ENCODE data around the gene TRAPPC4. TPM values are rescaled to one million over a fixed set of nuclear protein-coding genes. Genes with fewer than 3 reads are reported as not detected.
A peak's percentile ranks its signal among the peaks of the same experiment; 100 is the strongest.
"Not testable (repeated sequence)": the region's sequence is repeated elsewhere in the genome, so short reads cannot be mapped to it uniquely, and the experiment has no call there.

TRAPPC4 gene
- total RNA-seq, 1 donor, result 54.5 TPM

- Histone ChIP-seq H3K4me1 (ENCODE audit: insufficient read depth, low read length) (no peaks in the 10 kb centered on the region), H3K4me3 (ENCODE audit: low read length) (no peak overlapping the region), H3K27me3 (ENCODE audit: insufficient read depth, low read length) (no peaks in the 10 kb centered on the region)
Observed at GRCh38 chr11:119041821-119042514, 23.4 kb downstream of the TRAPPC4 start.

GRCh38 chr11:119042927-119043326, 24.4 kb downstream of the TRAPPC4 start:
- Histone ChIP-seq H3K9me3 (ENCODE audit: low read depth, low read length) (no peaks in the 10 kb centered on the region), H3K4me1 (ENCODE audit: insufficient read depth, low read length) (no peaks in the 10 kb centered on the region), H3K27me3 (ENCODE audit: insufficient read depth, low read length) (no peaks in the 10 kb centered on the region), H3K4me3 (ENCODE audit: low read length) (no peak overlapping the region)

More at GRCh38 chr11:119041821-119042514, 23.4 kb downstream of the TRAPPC4 start:
- no peaks in the 10 kb centered on the region for H3K9me3 ChIP-seq (ENCODE audit: low read depth, low read length)

- Histone ChIP-seq H3K4me1 (ENCODE audit: insufficient read depth, low read length) (no peaks in the 10 kb centered on the region), H3K27me3 (ENCODE audit: insufficient read depth, low read length) (no peaks in the 10 kb centered on the region), H3K9me3 (ENCODE audit: low read depth, low read length) (no peaks in the 10 kb centered on the region), H3K4me3 (ENCODE audit: low read length) (no peak overlapping the region)
Observed at GRCh38 chr11:119044708-119045107, 26.1 kb downstream of the TRAPPC4 start.

GRCh38 chr11:119046489-119046888, 27.9 kb downstream of the TRAPPC4 start:
- H3K4me1 ChIP-seq (ENCODE audit: insufficient read depth, low read length), result no peaks in the 10 kb centered on the region
- H3K27me3 ChIP-seq (ENCODE audit: insufficient read depth, low read length), result no peaks in the 10 kb centered on the region
- no peaks in the 10 kb centered on the region for H3K9me3 ChIP-seq (ENCODE audit: low read depth, low read length)
- no peak overlapping the region for H3K4me3 ChIP-seq (ENCODE audit: low read length)

- no peak overlapping the region for H3K4me3 ChIP-seq (ENCODE audit: low read length)
- H3K27me3 ChIP-seq (ENCODE audit: insufficient read depth, low read length), result no peaks in the 10 kb centered on the region
- H3K9me3 ChIP-seq (ENCODE audit: low read depth, low read length), result no peaks in the 10 kb centered on the region
- no peaks in the 10 kb centered on the region for H3K4me1 ChIP-seq (ENCODE audit: insufficient read depth, low read length)
Observed at GRCh38 chr11:119047205-119047604, 28.6 kb downstream of the TRAPPC4 start.

- Histone ChIP-seq H3K9me3 (ENCODE audit: low read depth, low read length) (no peaks in the 10 kb centered on the region), H3K4me3 (ENCODE audit: low read length) (no peak overlapping the region), H3K27me3 (ENCODE audit: insufficient read depth, low read length) (no peaks in the 10 kb centered on the region), H3K4me1 (ENCODE audit: insufficient read depth, low read length) (no peaks in the 10 kb centered on the region)
Observed at GRCh38 chr11:119048644-119049043, 30.1 kb downstream of the TRAPPC4 start.

- no peaks in the 10 kb centered on the region for H3K27me3 ChIP-seq (ENCODE audit: insufficient read depth, low read length)
- H3K4me1 ChIP-seq (ENCODE audit: insufficient read depth, low read length), result no peaks in the 10 kb centered on the region
Observed at GRCh38 chr11:119049081-119049480, 30.5 kb downstream of the TRAPPC4 start.

GRCh38 chr11:119051440-119052162, 33.0 kb downstream of the TRAPPC4 start:
- Histone ChIP-seq H3K4me3 (ENCODE audit: low read length) (no peak overlapping the region), H3K27me3 (ENCODE audit: insufficient read depth, low read length) (no peaks in the 10 kb centered on the region), H3K4me1 (ENCODE audit: insufficient read depth, low read length) (peaks cover 19% of the 10 kb centered on the region), H3K9me3 (ENCODE audit: low read depth, low read length) (no peaks in the 10 kb centered on the region)

More at GRCh38 chr11:119049081-119049480, 30.5 kb downstream of the TRAPPC4 start:
- no peak overlapping the region for H3K4me3 ChIP-seq (ENCODE audit: low read length)
- no peaks in the 10 kb centered on the region for H3K9me3 ChIP-seq (ENCODE audit: low read depth, low read length)

- H3K4me3 ChIP-seq (ENCODE audit: low read length), result no peak overlapping the region
- H3K4me1 ChIP-seq (ENCODE audit: insufficient read depth, low read length), result peaks cover 19% of the 10 kb centered on the region
- H3K27me3 ChIP-seq (ENCODE audit: insufficient read depth, low read length), result no peaks in the 10 kb centered on the region
- no peaks in the 10 kb centered on the region for H3K9me3 ChIP-seq (ENCODE audit: low read depth, low read length)
Observed at GRCh38 chr11:119052163-119052814, 33.7 kb downstream of the TRAPPC4 start.

GRCh38 chr11:119054418-119054817, 35.9 kb downstream of the TRAPPC4 start:
- no peaks in the 10 kb centered on the region for H3K9me3 ChIP-seq (ENCODE audit: low read depth, low read length)
- no peak overlapping the region for H3K4me3 ChIP-seq (ENCODE audit: low read length)
- peaks cover 30% of the 10 kb centered on the region for H3K4me1 ChIP-seq (ENCODE audit: insufficient read depth, low read length)
- no peaks in the 10 kb centered on the region for H3K27me3 ChIP-seq (ENCODE audit: insufficient read depth, low read length)

- H3K27me3 ChIP-seq (ENCODE audit: insufficient read depth, low read length), result no peaks in the 10 kb centered on the region
- no peaks in the 10 kb centered on the region for H3K9me3 ChIP-seq (ENCODE audit: low read depth, low read length)
- peak overlapping the region; percentile 73 for H3K4me3 ChIP-seq (ENCODE audit: low read length)
- H3K4me1 ChIP-seq (ENCODE audit: insufficient read depth, low read length), result peaks cover 30% of the 10 kb centered on the region
Observed at GRCh38 chr11:119055901-119056300, 37.3 kb downstream of the TRAPPC4 start.

GRCh38 chr11:119056421-119056999, 37.9 kb downstream of the TRAPPC4 start:
- H3K9me3 ChIP-seq (ENCODE audit: low read depth, low read length), result no peaks in the 10 kb centered on the region
- H3K4me3 ChIP-seq (ENCODE audit: low read length), result peak overlapping the region; percentile 73
- no peaks in the 10 kb centered on the region for H3K27me3 ChIP-seq (ENCODE audit: insufficient read depth, low read length)
- H3K4me1 ChIP-seq (ENCODE audit: insufficient read depth, low read length), result peaks cover 30% of the 10 kb centered on the region

GRCh38 chr11:119057000-119057769, 38.6 kb downstream of the TRAPPC4 start, which contains the start of gene HYOU1:
HYOU1 (minus strand) TSS chr11:119057205; CDS start chr11:119056160, 1,045 bp downstream.
- Histone ChIP-seq H3K27me3 (ENCODE audit: insufficient read depth, low read length) (no peaks in the 10 kb centered on the region), H3K4me1 (ENCODE audit: insufficient read depth, low read length) (peaks cover 30% of the 10 kb centered on the region), H3K9me3 (ENCODE audit: low read depth, low read length) (no peaks in the 10 kb centered on the region), H3K4me3 (ENCODE audit: low read length) (peak within 1 kb of the TSS; percentile 88)

GRCh38 chr11:119059128-119059527, 40.6 kb downstream of the TRAPPC4 start:
- H3K27me3 ChIP-seq (ENCODE audit: insufficient read depth, low read length); H3K9me3 ChIP-seq (ENCODE audit: low read depth, low read length); H3K4me3 ChIP-seq (ENCODE audit: low read length): not testable (repeated sequence)
- peaks cover 30% of the 10 kb centered on the region for H3K4me1 ChIP-seq (ENCODE audit: insufficient read depth, low read length)
